Esophagus mucosa (tissue), 1 donor: ENCODE measurements around the gene PLEKHG5. TPM values are rescaled to one million over a fixed set of nuclear protein-coding genes. Genes with fewer than 3 reads are reported as not detected.
"Not testable (repeated sequence)": the region's sequence is repeated elsewhere in the genome, so short reads cannot be mapped to it uniquely, and the experiment has no call there.

Experiments used
- ATAC-seq: fragments of 200-7000 bp; cut with Tn5 transposase; one replicate; pipeline ENCODE4 v1.9.1; 2020
- total RNA-seq: library from RNA; stranded (reverse); gene quantifications from one replicate; pipeline ENCODE4 v1.2.4, GENCODE V29; 2023
- donor health status: DM: yes; HTN: yes; CAD: no.

Gene PLEKHG5
- total RNA-seq, 1 donor from 2014 or later: 24.4 TPM

DNA sequence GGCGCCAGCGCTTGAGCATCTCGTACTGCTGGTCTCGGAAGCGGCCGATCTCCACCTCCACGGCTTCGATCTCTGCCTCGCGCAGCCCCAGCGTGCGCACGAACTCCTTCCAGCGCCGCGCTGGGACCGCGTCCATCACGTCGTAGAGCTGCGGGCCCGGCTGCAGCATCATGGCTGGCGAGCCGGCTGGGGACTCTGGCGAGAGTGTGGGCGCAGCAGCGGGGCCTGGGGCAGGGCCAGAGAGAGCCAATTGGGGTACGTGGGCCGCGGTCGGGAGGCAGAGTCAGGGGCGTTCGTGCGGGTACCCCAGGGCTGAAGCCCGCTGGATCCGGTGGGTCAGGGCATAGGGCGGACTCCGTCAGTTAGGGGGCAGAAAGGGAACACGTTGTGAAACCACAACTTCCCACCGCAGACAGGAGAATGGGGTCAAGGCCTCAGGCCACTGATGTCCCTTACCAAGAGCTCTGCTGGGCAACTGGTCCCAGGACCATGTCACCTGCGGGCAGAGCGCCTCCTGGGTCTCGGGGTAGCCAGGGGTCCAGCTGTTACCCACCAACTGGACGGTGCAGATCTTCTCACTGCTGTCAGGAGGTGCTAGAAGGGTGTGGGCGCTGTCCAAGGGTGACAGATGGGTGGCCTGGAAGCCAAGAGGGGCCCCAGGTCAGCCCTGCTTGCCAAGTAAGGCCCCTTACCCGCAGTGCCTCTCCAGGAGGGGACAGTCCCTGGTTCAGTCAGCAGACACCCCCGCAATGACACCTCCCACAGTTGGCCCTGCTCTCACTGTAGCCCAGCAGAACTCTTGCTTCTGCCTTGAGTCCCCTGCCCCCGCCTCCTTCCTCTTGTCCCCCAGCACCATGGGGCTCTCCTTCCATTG, 29.7 kb downstream of the PLEKHG5 start:
- no peak for ATAC-seq

DNA sequence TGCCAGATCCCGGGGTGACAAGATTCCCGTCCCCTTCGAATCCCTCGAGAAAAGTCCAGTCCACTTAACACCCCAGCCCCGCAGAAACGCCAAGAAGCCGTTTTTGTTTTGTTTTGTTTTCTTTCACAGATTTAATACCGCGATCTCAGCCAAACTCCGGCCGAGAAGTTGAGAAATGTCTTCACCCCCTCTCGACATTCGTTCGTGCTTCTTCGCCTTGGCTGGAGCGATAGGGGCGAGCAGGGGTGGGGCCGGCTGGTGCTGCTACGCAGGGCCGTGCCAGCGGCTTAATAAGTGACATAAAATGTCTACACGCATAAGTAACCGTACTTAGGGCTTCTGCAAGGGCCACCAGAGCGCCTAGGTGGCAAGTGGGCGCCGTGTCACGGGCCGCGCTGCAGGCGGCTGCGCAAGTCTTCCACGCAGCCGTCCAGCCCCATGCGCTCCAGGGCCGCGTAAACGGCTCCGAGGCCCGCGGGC, 30.4 kb downstream of the PLEKHG5 start:
- no peak for ATAC-seq

DNA sequence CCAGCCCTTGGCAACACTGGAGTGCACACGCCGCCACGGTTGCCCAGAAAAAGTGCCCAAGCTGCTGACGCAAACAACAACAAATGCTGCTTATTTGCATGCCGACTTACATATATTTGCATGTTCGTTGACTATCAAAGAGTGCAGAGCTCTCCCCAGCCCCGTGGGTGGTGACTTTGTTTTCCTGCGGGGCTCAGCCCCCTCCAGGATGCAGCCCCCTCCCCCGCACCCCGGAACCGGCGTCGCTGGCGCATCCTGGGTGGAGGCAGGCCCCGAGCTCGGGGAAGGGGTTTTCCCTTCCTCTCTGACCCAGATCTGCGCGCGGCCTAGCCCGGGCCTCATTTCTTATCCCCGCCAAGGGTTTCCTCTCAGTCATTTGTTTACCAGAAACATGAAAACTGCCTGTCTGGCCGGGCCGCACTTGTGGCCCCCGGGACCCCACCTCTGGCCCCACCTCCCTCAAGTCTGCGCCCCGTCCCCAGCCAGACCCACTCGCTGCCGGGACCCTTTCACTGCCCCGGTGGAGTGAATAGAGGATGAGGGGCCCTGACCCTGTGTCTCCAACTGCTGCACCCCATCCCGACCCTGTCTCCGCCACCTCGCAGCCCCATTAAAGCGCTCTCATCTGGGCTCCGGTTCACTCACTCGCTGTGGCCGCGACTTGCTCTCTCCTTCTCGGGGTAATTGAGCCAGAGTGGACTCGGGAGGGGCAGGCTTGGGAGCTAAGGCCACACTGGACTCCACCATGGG, 31.0 kb downstream of the PLEKHG5 start:
- ATAC-seq: no peak

DNA sequence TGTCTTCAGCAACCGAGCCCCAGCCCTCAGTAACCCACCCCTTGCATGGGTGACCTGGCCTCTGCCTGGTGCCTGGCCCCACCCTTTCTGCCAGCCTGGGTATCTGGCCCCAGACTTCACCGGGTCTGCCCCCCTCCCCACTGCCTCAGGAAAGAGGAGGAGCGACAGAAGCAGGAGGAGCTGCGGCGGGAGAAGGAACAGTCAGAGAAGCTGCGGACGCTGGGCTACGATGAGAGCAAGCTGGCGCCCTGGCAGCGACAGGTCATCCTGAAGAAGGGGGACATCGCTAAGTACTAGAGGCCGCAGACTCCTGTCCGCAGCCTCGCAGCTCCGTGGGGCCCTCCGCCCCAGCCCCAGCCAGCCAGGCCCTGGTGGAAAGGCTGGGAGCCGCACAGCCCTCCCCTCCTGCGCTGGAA, 31.6 kb downstream of the PLEKHG5 start:
- no peak for ATAC-seq

DNA sequence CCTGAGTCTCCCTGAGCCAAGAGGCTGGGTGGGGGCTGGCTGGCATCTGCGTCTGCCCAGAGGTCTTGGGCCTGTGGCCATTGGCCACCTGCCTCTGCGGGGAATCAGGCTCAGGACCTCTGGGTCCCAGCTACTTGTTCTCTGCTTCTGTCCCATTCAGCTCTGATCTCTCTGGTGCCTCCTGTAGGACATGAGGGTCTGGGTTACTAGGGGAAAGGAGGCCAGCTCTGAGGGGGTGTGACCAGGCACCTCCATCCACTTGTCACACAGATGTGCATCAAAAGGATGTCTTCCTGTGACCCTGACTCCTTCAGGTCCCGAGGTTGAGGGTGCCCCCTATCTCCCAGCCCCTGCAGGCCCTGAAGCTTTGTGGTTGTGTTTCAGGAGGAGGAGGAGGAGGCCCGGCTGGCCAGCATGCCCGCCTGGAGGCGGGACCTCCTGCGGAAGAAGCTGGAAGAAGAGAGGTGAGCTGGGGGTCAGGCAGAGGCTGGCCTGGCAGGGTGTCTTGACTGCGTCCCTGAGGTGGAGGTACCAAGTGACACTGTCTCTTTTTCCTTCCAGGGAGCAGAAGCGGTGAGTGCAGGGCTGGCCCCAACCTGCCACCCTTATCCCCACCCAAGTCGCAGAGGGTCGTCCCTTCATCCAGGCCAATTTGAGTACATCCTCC, 34.5 kb downstream of the PLEKHG5 start:
- ATAC-seq: no peak

DNA sequence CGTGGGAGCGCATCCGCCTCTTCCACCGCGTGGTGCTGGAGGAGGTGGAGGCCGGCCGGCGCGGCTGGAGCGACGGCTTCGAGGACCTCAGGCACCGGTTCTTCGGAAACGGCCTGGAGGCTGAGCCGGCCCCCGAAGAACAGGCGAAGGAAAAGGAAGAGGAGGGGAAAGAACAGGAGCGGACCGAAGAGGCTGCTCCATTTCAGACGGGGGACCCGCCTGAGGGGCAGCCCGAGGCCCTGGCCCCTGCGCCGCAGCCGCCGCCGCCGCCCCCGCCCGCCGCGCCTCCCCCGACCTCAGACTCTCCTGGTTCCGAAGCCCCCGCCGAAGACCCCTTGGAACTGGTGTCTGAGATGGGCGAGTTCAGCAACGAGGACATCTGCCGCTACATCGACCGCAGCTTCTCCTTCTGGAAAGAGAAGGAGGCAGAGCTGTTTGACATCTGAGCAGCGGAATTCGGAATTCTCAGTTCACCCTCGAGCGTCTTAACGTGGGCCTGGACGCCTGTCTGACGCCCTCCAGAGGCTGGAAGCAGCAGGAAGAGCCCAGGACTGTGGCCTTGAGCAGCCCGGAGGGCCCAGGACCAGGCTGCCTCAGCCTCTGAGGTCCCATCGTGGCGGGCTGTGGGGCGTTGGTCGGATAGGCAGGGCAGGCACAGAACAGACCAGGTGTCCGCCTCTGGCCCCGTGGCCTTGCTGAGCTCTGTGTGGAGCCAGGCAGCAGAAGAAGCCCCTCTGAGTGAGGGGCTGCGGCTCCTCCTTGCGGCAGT, 35.5 kb downstream of the PLEKHG5 start:
- ATAC-seq: not testable (repeated sequence)

DNA sequence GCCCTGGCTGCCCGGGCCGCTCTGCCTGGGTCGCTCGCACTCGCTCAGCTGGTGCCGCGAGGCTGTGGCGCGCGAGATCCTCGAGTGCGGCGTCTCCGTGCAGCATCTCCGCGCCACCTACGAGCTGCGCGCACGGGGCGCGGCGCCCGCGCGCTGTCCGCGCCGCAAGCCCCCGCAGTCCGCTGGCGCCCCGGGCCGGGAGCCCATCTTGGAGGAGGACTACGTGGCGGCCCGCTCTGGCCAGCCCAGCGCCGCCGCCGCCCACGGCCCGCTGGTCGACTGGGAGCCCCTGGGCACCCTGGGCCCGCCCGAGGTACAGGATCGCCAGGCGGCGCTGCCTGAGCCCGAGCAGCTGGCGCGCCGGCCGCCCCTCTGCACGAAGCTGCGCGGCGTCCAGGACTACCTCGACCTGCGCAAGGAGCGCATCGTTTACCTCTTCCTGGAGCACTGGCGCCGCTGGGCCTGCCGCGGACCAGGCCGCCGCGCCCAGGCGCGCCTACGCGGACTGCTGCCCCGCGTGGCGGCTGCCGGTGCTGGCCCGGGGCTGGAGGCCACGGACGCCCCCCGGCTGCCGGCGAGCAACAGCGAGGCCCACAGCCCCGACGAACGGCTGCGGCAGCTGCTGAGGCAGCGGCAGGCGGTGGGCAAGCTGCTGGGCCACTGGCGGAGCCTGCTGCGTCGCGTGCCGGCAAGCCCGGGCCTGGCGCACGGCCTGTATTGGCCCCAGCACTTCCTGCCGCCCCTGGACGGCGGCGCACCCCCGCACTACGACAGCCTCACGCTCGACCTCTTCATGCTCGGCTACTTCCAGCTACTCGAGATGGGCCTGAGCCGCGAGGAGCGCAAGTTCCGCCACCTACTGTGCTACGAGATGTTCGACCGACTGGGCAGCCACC, 36.4 kb downstream of the PLEKHG5 start:
- peak; percentile 66 for ATAC-seq

DNA sequence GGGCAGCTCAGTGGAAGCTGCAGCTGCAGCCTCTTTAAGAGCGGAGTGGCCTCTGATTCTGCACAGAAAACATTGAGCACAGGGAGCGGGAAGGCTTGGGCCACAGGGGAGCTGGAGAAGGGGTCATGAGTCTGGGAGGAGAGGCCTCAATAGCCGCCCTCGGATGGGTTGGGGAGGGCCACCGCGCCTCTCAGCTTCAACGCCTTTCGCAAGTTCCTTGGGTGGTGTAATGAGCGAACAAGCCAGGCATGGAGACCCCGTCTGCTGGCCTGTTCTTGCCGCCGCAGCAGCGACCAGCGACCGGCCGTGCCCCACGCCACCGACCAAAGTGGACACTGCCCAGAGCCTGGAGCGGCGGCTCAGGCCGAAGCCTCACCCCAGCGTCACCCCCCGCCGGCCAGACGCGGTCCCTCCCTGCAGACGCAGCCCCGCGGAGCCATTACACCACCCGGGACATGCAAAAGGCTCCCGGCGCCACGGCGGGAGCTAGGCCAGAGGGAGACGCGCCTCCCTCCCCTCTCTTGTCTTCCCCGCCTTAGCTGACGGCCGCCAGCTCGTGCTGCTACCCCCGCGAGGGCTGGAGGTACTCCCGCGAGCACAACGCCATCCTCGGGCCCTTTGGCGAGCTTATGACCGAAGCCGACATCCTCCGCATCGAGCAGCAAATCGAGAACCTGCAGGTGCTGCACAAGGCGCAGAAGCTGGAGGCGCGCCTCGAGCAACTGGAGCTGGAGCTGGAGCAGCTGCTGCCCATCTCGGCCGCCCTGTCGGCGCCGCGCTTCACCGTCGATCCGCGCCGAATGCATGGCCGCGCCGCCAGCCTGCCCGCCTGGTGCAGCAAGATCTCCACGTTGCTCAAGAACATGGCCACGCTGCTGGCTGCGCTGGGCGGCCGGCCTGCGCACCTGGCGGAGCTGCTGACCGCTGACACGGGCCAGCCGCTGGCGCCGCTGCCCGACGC, 37.3 kb downstream of the PLEKHG5 start:
- ATAC-seq: not testable (repeated sequence)

DNA sequence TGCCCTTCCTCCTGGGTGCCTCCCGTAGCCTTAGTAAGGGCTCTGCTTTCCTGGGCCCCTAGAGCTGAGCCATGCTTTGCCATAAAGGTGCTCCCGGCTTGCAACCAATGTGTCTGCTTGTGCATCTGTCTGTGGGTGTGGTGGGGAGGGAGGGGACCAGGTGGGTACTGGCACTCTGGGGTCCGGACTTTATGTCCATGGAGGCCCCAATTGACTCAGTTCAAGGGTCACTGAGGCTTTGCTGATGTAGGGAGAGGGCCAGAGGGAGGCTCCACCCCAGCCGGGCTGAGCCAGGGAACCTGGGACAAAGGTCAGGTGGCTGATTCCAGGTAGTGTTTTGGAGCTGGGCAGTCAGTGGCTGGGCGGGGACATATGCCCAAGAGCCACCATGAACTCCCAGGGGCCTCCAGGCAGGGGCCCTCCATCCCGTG, 40.5 kb downstream of the PLEKHG5 start:
- ATAC-seq: no peak

DNA sequence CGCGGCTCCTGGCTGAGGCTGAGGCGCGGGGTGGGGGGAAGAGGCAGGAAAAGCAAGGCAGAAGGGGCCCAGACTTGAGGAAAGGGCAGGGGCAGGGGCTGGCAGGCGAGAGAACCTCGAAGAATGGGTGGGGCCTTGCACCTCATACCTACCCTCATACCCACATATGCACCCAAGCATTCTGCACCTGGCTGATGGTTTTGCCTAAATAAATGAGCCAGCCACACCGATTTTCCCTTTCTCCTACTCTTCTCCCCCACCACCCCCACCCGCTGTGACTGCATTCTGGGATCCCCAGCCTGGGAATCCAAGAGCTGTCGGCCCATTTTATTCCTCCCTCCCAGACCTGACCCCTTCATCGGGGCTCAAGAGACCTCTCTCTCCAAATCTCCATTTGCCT, 41.0 kb downstream of the PLEKHG5 start:
- ATAC-seq: not testable (repeated sequence)

DNA sequence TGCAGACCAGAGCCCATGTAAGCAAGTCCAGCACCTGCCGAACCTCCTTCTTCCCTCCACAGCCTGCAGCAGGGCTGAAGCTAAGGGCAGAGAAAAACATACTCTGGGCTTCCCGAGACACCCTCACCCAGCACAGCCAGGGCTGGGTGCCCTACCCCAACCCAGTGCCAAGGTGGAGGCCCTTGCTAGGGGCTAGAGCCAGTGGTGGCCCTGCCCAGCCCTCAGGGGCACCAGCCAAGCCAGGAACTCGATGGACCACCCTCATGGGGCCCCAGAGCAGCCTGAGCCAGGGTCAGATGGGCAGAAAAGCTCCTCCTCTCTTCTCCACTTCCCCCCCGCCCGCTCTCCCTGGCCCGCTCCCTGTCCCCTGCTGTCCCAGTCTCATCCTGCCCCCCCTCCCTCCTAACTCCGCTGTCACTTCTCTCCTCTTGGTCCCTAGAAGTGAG, 41.4 kb downstream of the PLEKHG5 start:
- ATAC-seq: no peak

DNA sequence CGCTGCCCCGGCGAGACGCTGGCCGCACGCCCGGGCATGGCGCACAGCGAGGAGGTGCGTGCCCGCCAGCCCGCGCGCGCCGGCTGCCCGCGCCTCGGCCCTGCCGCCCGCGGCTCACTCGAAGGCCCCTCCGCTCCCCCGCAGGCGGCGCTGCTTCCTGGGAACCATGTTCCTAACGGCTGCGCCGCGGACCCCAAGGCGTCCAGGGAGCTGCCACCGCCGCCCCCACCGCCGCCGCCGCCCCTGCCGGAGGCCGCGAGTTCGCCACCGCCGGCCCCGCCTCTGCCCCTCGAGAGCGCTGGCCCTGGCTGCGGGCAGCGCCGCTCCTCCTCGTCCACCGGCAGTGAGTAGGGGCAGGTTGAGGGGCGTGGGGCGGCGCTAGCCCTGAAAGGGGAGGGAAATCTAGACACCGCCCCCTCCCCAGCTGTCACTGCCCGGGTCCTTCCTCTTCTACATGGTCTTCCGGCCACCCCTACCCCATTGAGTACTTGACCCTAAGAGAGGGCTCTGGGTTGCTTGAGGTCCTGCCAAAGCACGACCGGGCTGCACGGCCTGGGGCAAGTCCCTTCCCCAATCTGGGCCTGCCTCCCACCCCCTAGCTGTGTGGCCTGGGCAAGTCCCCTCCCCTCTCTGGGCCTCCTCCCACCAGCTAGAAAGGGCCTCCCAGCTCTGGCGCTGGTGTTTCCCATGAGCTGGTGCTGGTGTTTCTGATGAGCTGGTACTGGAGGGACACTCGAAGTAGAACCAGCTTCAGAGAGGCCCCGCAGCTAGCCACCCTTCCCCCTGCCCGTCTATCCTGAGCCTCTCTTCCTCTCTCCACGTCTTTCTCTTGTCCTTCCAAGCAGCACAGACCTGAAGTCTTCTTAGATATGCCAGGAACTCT, 42.5 kb downstream of the PLEKHG5 start:
- peak; percentile 2 for ATAC-seq

DNA sequence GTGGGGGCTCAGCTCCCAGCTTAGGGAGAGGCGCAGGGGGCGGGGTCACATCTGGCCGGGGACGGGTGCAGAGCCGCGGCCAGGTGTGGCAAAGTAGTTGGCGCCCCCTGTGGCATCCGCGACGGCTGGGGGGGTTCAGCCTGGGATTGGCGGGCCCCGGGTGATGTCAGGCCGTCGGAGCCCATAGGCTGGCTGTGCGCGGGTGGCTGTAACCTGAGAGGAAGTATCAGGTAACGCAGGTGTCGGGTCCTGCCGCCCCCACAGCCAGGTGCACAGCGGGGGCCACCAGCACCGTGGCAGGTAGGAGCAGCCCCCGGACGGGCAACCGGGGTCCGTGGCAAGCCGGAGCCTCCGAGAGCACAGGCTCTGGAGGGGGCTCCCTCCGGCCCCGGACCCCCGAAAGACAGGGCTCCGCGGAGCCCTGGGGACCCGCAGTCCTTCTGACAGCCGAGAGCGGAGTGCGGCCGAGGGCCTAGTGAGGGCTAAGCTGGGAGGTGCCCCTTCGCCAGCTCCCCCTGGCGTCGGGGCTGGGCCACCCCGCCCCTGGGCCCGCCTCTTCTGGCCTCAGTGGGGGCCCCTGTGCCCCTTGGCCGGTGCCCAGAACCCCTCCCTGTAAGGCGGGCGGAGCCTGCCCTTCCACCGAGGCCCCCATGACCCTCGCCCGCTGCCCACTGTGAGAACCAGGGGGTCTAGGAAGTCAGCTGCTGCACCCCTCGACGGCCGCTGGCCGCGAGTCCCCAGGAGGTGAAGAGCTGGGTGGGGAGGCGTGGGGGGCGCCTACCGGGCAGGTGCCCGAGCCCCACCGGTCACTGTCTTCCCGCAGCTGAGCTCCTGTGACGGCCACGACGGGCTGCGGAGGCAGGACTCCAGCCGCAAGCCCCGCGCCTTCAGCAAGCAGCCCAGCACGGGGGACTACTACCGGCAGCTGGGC, 43.4 kb downstream of the PLEKHG5 start:
- ATAC-seq: peak; percentile 21

DNA sequence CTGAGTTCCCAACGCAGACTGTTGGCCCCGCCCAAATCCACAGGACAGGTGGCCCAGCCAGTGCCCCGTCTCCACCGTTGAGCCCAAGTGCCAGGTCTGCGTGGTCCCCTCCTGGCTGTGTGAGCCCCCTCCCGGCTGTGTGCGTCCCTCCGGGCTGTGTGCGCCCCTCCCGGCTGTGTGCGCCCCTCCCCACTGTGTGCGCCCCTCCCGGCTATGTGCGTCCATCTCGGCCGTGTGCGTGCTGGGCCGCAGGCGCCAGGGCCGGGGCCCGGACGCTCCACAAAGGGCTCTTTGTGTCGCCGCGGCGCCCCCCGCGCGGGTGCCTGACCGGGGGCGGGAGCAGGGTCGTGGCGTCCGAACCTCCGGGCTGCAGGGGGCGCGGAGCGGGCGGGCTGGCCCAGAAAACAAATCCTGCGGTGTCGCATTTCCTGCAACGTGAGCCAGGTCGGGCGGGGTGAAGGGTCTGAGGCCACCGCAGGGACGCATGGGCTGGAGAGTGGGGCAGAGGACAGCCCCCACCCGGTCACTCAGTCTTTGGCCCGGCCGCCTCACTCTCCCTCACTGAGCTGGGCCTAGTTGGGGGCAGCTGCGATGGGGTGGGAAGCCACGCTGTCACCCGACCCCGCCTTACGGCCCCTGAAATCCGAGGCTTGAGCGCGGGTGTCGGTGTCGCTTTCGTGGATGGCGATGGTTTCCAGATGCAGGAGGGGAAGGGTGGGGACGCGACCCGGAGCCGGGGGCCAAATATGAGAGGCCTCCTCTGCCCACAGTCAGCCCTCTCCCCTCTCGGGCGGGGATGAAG, 44.2 kb downstream of the PLEKHG5 start:
- ATAC-seq: no peak

DNA sequence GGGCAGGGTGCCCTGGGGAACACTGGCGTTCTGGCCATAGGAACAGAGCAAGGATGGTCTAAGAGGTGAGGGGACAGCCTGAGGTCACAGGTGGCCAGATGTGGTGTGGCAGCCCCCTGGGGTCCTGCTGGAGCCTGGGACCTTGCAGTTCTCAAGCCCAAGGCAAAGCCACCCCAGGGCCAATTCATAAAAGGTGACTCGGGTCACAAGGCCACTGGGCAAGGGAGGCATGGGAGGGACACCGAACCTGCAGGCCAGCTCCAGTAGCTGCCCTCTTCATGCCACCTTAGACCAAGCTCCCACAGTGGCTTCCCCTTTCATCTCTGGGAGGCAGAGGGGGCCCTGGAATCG, 44.8 kb downstream of the PLEKHG5 start:
- no peak for ATAC-seq

DNA sequence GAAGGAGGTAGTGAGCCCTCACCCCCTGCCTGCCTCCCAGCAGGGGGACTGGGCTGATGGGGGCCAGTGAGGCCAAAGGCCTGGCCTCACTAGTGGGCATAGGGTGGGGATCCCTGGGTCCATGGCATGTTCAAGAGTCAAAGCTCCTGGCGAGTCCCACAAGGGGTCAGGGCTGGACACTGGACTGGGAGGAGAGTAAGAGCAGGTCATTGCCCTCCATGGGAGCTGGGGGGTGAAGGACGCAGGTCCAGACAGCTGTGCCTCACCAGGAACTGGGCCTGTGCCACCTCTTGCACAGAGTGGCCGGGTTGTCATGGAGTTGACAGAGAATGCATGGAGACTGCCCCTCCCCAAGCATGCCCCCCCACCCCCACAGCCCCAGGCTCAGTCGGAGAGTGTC, 45.5 kb downstream of the PLEKHG5 start:
- ATAC-seq: not testable (repeated sequence)
